Esophagus muscularis mucosa (tissue), 4 donors: Measurements from ENCODE around the gene RARRES1. TPM values are rescaled to one million over a fixed set of nuclear protein-coding genes. Genes with fewer than 3 reads are reported as not detected.

Experiments
- DNase-seq: peaks from one replicate; pipeline ENCODE4 v3.0.0-alpha.2; 2017; ENCODE audit errors: extremely low spot score
- H3K27ac ChIP-seq, 4 donors: fragments of 200-600 bp; sonication (generic); replicated peaks in 1 of 4; 1 replicate in 3 of 4; 2 replicates in 1 of 4; pipeline ENCODE4 v1.5.1; 2016 to 2019; ENCODE audit warnings: mild to moderate bottlenecking in 1 of 4
- H3K27me3 ChIP-seq, 4 donors: fragments of 200-600 bp; sonication (generic); one replicate each; pipeline versions ENCODE4 v1.5.1 to v1.6.0; 2016 to 2019
- H3K36me3 ChIP-seq, 4 donors: fragments of 200-600 bp; sonication (generic); one replicate each; pipeline ENCODE4 v1.5.1; 2016 to 2019
- H3K4me1 ChIP-seq, 4 donors: fragments of 200-600 bp; sonication (generic); one replicate each; pipeline ENCODE4 v1.5.1; 2016 to 2019
- H3K4me3 ChIP-seq, 4 donors: fragments of 200-600 bp; sonication (generic); 1 replicate in 2 of 4; 2 replicates in 2 of 4; pipeline ENCODE4 v1.5.1; 2016 to 2019; ENCODE audit warnings: mild to moderate bottlenecking in 4 of 4, moderate library complexity in 1 of 4
- H3K9me3 ChIP-seq, 4 donors: fragments of 200-600 bp; sonication (generic); 1 replicate in 3 of 4; 2 replicates in 1 of 4; pipeline ENCODE4 v1.5.1; 2016 to 2019
- CTCF ChIP-seq, 3 experiments: fragments of 200-600 bp in 2 of 3; fragments of 450-650 bp in 1 of 3; sonication (generic) in 2 of 3; IDR thresholded peaks; one replicate each; pipeline ENCODE4 v1.5.1; 2017 to 2019; ENCODE audit warnings: antibody characterized with exemption in 3 of 3, mild to moderate bottlenecking in 2 of 3, moderate library complexity in 1 of 3
- EP300 ChIP-seq: sonication (generic); formaldehyde crosslinking; IDR thresholded peaks from one replicate; pipeline ENCODE4 v1.6.1; 2017; ENCODE audit warnings: antibody characterized with exemption
- POLR2A ChIP-seq: fragments of 450-650 bp; IDR thresholded peaks from one replicate; pipeline ENCODE4 v1.6.1; 2017; ENCODE audit warnings: antibody characterized with exemption, moderate library complexity, mild to moderate bottlenecking, low read depth
- POLR2AphosphoS5 ChIP-seq, 2 donors: sonication (generic); formaldehyde crosslinking; IDR thresholded peaks; one replicate each; pipeline ENCODE4 v1.6.1; 2017; ENCODE audit warnings: antibody characterized with exemption in 2 of 2
- WGBS: methylation state at CpG from one replicate; pipeline ENCODE4 v1.1.5; 2018; 5-methylcytosine and 5-hydroxymethylcytosine counted together
- intact Hi-C: fragments of 100-400 bp; cut with DNase I; formaldehyde crosslinking; loops from one replicate; pipeline ENCODE4 v1.15.1; 2023
- total RNA-seq, 4 donors: library from RNA; depleted of rRNA; stranded (reverse); fragments of >200 nt; gene quantifications; one replicate each; pipeline versions ENCODE4 v1.1.0 to v1.2.1, GENCODE V29; 2016

RARRES1 gene
- total RNA-seq, 4 donors from 2014 or later, result 6.6 to 93.0 (median 29.8) TPM

GRCh38 chr3:158751316-158751715 is 19.1 kb upstream of the RARRES1 start:
- TF ChIP-seq POLR2AphosphoS5 (IDR thresholded peaks at IDR 0.05), result no peak
- TF ChIP-seq CTCF (IDR thresholded peaks at IDR 0.05), result no peak
- no peak for TF ChIP-seq POLR2A
- TF ChIP-seq EP300, result no peak
- H3K36me3 ChIP-seq, result peaks cover 0 to 35% (median 4%) of the 10 kb centered on the region in 4 donors
- no peaks in the 10 kb centered on the region for H3K9me3 ChIP-seq
- no peak overlapping the region for H3K4me3 ChIP-seq
- peaks cover 0 to 29% (median 24%) of the 10 kb centered on the region in 4 donors for H3K4me1 ChIP-seq
- no peak for DNase-seq
- no peak overlapping the region for H3K27ac ChIP-seq
- WGBS, result 95% methylated on average over 1 of the region's 1 CpG
- intact Hi-C loops, result no loop called here
- H3K27me3 ChIP-seq, result no peaks in the 10 kb centered on the region

GRCh38 chr3:158750016-158750415 is 17.8 kb upstream of the RARRES1 start:
- Histone ChIP-seq H3K9me3 (no peaks in the 10 kb centered on the region), H3K27me3 (no peaks in the 10 kb centered on the region), H3K4me3 (no peak overlapping the region), H3K4me1 (peaks cover 0 to 24% (median 20%) of the 10 kb centered on the region in 4 donors), H3K27ac (no peak overlapping the region), H3K36me3 (peaks cover 0 to 47% (median 8%) of the 10 kb centered on the region in 4 donors)
- 94% methylated on average over 6 of the region's 6 CpGs for WGBS
- TF ChIP-seq EP300, result no peak
- no peak for TF ChIP-seq POLR2A
- no peak for TF ChIP-seq POLR2AphosphoS5 (IDR thresholded peaks at IDR 0.05)
- TF ChIP-seq CTCF (IDR thresholded peaks at IDR 0.05), result no peak
- no peak for DNase-seq
- intact Hi-C loops, result no loop called here

DNA sequence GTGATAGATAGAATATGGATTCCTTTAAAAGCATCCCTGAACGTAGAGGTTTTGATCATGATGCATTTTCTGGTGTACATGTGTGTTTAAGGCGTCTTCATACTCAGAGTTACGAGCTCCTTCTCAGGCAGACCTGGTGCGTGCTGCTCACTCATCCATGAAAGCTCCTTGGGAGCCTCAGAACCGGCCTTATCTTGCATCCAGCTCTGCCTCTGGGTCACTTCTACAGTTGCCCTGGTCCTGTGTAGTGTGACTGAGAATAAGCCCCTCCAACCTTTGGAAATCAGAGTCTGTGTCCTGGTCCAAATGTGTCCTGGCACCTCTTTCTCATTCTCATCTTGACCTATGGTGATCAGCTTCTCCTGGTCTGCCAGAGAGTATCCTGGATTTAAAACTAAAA is 17.3 kb upstream of the RARRES1 start:
- peaks cover 0 to 21% (median 17%) of the 10 kb centered on the region in 4 donors for H3K4me1 ChIP-seq
- peaks cover 0 to 51% (median 8%) of the 10 kb centered on the region in 4 donors for H3K36me3 ChIP-seq
- no peaks in the 10 kb centered on the region for H3K9me3 ChIP-seq
- no peak for DNase-seq
- H3K27ac ChIP-seq, result no peak overlapping the region
- intact Hi-C loops, result no loop called here
- H3K27me3 ChIP-seq, result no peaks in the 10 kb centered on the region
- WGBS, result 89% methylated on average over 4 of the region's 5 CpGs
- TF ChIP-seq EP300, result no peak
- no peak for TF ChIP-seq CTCF (IDR thresholded peaks at IDR 0.05)
- TF ChIP-seq POLR2AphosphoS5 (IDR thresholded peaks at IDR 0.05), result no peak
- no peak for TF ChIP-seq POLR2A
- H3K4me3 ChIP-seq, result no peak overlapping the region

DNA sequence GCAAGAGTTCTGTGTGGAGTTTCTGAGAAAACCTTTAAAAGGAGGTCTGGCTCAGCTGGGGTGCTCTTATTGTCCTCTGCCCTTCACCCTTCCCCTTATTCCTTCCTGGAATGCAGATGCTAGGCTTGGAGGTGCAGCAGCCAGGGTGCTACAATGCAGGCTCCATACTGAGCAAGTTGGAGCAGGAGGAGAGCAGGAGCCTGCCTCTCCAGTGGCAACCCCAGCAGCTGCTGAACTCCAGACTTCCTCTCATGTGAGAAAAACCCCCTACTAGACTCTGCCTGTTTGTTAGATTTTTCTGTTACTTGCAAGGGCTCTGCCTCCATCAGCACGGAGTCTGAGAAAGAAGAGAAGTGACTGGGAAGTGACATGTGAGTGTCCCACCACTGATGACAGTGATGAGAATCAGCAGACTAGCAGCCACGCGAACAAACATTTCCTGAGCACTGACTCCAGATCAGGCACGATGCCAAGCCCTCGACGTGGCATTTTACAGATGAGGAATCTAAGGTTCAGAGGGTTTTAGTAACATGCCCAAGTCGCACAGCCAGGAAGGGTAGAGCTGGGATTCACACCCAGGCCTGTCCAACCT is 16.1 kb upstream of the RARRES1 start:
- no peak overlapping the region for H3K4me3 ChIP-seq
- intact Hi-C loops, result no loop called here
- H3K9me3 ChIP-seq, result no peaks in the 10 kb centered on the region
- TF ChIP-seq POLR2AphosphoS5 (IDR thresholded peaks at IDR 0.05) (peak in 1 of 2 donors; percentile 14), POLR2A (no peak)
- WGBS, result 32% methylated on average over 6 of the region's 7 CpGs
- peaks cover 0 to 57% (median 8%) of the 10 kb centered on the region in 4 donors for H3K36me3 ChIP-seq
- no peak for DNase-seq
- H3K27me3 ChIP-seq, result no peaks in the 10 kb centered on the region
- peak overlapping the region in 2 of 4 donors; percentile 32 to 53 for H3K27ac ChIP-seq
- H3K4me1 ChIP-seq, result peaks cover 0 to 21% (median 17%) of the 10 kb centered on the region in 4 donors

DNA sequence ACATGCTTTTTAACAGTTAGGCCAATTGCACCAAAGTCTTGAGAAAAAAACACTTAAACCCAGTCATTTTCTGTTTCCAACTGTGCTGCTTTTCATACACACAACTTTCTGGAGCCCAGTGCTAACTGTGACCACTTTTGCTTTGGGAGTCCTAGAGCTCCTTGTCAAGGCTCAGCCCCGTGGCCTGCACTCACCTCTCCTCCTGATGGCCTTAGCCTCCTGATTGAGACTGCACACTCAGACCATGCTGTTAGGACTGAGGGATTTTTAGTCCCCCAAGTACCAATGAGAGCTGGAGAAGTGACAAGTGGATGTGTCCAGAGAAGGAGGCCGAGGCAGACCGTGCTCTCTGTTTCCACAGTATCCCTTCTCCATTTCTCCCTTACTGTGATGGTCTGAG is 15.2 kb upstream of the RARRES1 start:
- intact Hi-C loops, result no loop called here
- H3K36me3 ChIP-seq, result peaks cover 0 to 67% (median 9%) of the 10 kb centered on the region in 4 donors
- peak overlapping the region in 3 of 4 donors; percentile 17 to 53 (median 18) for H3K27ac ChIP-seq
- no peak for TF ChIP-seq POLR2A
- no peak for TF ChIP-seq CTCF (IDR thresholded peaks at IDR 0.05)
- TF ChIP-seq POLR2AphosphoS5 (IDR thresholded peaks at IDR 0.05), result no peak
- TF ChIP-seq EP300, result no peak
- peaks cover 0 to 28% (median 17%) of the 10 kb centered on the region in 4 donors for H3K4me1 ChIP-seq
- no peaks in the 10 kb centered on the region for H3K9me3 ChIP-seq
- 93% methylated on average over 3 of the region's 3 CpGs for WGBS
- no peak for DNase-seq
- H3K4me3 ChIP-seq, result no peak overlapping the region
- H3K27me3 ChIP-seq, result no peaks in the 10 kb centered on the region
